ENCODE data around the gene MUC3A.
"Not testable (repeated sequence)": the region's sequence is repeated elsewhere in the genome, so short reads cannot be mapped to it uniquely, and the experiment has no call there.

The MUC3A gene

GRCh38 chr7:100935381-100935780 lies 14.0 kb upstream of the MUC3A start:
- Mint-ChIP-seq H3K9me3 (peaks cover 11% of the 10 kb centered on the region), H3K27me3 (peaks cover 50% of the 10 kb centered on the region)
- not testable (repeated sequence) for H3K27ac Mint-ChIP-seq, ATAC-seq, H3K4me1 Mint-ChIP-seq, H3K36me3 Mint-ChIP-seq, H3K4me3 Mint-ChIP-seq

DNA sequence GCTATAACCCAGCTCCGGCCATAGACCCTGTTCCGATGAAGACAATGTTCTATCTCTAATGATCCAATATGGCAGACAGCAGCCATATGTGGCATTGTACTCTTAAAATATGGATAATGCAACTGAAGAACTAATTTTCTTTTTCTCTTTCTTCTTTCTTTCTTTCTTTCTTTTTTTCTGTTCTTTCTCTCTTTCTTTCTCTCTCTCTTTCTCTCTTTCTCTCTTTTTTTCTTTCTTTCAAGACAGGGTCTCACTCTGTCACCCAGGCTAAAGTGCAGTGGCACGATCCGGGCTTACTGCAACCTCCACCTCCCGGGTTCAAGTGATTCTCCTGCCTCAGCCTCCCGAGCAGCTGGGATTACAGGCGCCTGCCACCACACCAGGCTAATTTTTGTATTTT lies 13.2 kb upstream of the MUC3A start:
- Mint-ChIP-seq H3K9me3 (peaks cover 11% of the 10 kb centered on the region), H3K27me3 (peaks cover 46% of the 10 kb centered on the region)
- not testable (repeated sequence) for ATAC-seq, H3K4me1 Mint-ChIP-seq, H3K27ac Mint-ChIP-seq, H3K36me3 Mint-ChIP-seq, H3K4me3 Mint-ChIP-seq

DNA sequence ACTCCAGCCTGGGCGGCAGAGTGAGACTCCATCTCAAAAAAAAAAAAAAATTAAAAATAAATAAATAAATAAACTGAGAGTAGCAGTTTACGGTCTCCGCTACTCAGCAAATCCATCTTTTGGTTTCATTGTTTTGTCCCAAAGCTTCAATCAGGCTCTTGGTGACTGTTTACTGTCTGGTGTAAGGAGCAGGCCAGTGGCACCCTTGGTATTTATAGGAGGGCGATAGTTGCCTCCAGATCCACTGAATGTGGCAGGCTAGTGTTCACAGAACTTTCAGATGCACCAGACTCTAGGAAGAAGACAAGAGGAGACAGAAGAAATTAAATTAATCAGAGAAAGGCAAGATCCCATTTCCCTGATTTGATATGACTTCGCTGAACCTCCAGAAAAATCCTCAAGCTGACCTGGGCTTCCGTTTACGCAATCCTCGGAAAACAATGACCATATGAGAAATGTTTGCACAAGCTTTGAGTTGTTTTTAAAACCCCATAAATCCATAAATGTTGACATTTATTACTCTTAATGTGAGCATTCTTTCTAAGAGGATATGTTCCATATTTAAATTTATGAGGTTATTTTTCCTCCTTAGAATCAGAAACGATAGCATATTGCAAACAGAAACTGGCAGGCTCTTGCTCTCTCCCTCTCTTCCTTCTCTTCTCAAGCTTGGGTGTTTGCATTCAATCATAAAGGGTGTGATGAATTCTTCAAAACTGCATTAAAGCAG lies 7.1 kb upstream of the MUC3A start:
- H3K36me3 Mint-ChIP-seq: no peaks in the 10 kb centered on the region
- ATAC-seq: no peak
- H3K4me1 Mint-ChIP-seq: no peaks in the 10 kb centered on the region
- H3K9me3 Mint-ChIP-seq: peaks cover 4% of the 10 kb centered on the region
- no peak overlapping the region for H3K4me3 Mint-ChIP-seq
- no peak overlapping the region for H3K27ac Mint-ChIP-seq
- H3K27me3 Mint-ChIP-seq: peaks cover 41% of the 10 kb centered on the region

DNA sequence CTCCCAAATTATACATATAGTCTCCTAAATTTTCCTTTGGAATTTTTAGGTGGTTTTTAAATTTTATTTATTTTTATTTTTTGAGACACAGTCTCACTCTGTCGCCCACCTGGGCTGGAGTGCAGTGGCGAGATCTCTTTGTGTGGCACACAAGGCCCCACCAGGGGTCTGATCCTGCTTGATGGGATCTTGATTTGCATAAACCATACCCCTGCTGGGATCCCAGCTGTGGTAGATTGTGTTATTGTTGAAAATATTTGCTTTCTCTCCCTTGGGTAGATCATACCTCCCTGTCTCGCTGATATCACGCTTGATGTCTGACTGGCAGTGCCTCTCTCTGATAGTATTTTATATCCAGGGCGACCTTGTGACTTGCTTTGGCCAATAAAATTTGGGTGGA lies 5.6 kb upstream of the MUC3A start:
- ATAC-seq: no peak
- peaks cover 32% of the 10 kb centered on the region for H3K27me3 Mint-ChIP-seq
- no peak overlapping the region for H3K27ac Mint-ChIP-seq
- no peaks in the 10 kb centered on the region for H3K36me3 Mint-ChIP-seq
- no peak overlapping the region for H3K4me3 Mint-ChIP-seq
- no peaks in the 10 kb centered on the region for H3K4me1 Mint-ChIP-seq
- H3K9me3 Mint-ChIP-seq: peaks cover 4% of the 10 kb centered on the region

DNA sequence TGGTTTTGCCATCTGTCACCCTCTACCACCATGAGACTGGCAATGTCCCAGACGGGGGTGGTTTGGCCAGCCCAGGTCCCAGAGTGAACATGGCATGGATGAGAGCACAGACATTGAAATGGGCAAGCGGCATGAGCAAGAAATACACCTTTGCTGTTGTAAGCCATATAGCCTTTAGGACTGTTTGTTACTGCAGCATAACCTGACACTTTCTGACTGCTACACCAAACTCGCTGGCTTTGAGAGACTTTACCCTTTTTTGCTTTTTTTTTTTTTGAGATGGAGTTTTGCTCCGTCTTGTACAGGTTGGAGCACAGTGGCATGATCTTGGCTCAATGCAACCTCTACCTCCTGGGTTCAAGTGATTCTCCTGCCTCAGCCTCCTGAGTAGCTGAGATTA lies 5.2 kb upstream of the MUC3A start:
- Mint-ChIP-seq H3K4me3 (no peak overlapping the region), H3K27ac (no peak overlapping the region), H3K27me3 (peaks cover 32% of the 10 kb centered on the region), H3K36me3 (no peaks in the 10 kb centered on the region), H3K9me3 (peaks cover 3% of the 10 kb centered on the region), H3K4me1 (no peaks in the 10 kb centered on the region)
- no peak for ATAC-seq

- H3K4me3 Mint-ChIP-seq: no peak overlapping the region
These were observed 3.2 kb upstream of the MUC3A start for GRCh38 chr7:100946111-100946510.

GRCh38 chr7:100946766-100947365 lies 2.5 kb upstream of the MUC3A start:
- Mint-ChIP-seq H3K27me3 (peaks cover 42% of the 10 kb centered on the region), H3K4me3 (no peak overlapping the region), H3K4me1 (no peaks in the 10 kb centered on the region), H3K36me3 (no peaks in the 10 kb centered on the region), H3K27ac (no peak overlapping the region), H3K9me3 (no peaks in the 10 kb centered on the region)
- no peak for ATAC-seq

More at GRCh38 chr7:100946111-100946510, 3.2 kb upstream of the MUC3A start:
- no peak overlapping the region for H3K27ac Mint-ChIP-seq
- H3K36me3 Mint-ChIP-seq: no peaks in the 10 kb centered on the region
- no peaks in the 10 kb centered on the region for H3K4me1 Mint-ChIP-seq
- ATAC-seq: no peak
- H3K27me3 Mint-ChIP-seq: peaks cover 42% of the 10 kb centered on the region
- no peaks in the 10 kb centered on the region for H3K9me3 Mint-ChIP-seq

GRCh38 chr7:100947792-100948191 lies 1.5 kb upstream of the MUC3A start:
- no peaks in the 10 kb centered on the region for H3K36me3 Mint-ChIP-seq

DNA sequence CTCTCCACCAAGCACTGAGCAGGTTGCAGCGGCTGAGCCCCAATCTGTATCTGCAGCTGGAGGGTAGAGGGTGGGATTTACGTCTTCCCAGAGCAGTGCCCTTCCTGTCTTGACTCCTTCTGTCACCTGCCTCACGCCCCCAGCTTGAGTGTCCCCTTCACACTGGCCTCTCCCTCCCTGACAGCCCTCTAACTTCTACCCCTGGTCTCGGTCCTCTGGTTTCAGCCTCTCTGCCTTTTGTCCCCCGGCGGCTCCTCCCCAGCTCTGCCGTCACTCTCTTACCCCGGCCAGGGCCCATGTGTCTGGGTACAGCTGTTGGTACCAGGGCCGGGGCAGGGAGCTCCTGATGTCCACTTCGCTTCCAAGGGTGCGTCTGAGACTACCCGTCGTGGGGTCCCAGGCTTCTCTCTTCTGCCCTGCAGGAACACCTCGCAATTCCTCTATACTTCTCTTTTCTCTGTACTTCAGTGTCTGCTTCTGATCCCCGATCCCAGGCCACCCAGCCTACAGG lies 654 bp downstream of the MUC3A start:
- H3K27me3 Mint-ChIP-seq: peaks cover 28% of the 10 kb centered on the region
- ATAC-seq: no peak
- H3K4me1 Mint-ChIP-seq: no peaks in the 10 kb centered on the region
- no peak overlapping the region for H3K27ac Mint-ChIP-seq
- no peak overlapping the region for H3K4me3 Mint-ChIP-seq
- no peaks in the 10 kb centered on the region for H3K9me3 Mint-ChIP-seq
- no peaks in the 10 kb centered on the region for H3K36me3 Mint-ChIP-seq

More at GRCh38 chr7:100947792-100948191, 1.5 kb upstream of the MUC3A start:
- Mint-ChIP-seq H3K4me3 (no peak overlapping the region), H3K4me1 (no peaks in the 10 kb centered on the region), H3K27ac (no peak overlapping the region), H3K27me3 (peaks cover 42% of the 10 kb centered on the region), H3K9me3 (no peaks in the 10 kb centered on the region)
- ATAC-seq: no peak

GRCh38 chr7:100951172-100951571 lies 1.8 kb downstream of the MUC3A start:
- Mint-ChIP-seq H3K9me3 (no peaks in the 10 kb centered on the region), H3K4me3 (no peak overlapping the region), H3K36me3 (no peaks in the 10 kb centered on the region), H3K27ac (no peak overlapping the region), H3K27me3 (peaks cover 17% of the 10 kb centered on the region), H3K4me1 (no peaks in the 10 kb centered on the region)
- ATAC-seq: no peak

- peaks cover 10% of the 10 kb centered on the region for H3K27me3 Mint-ChIP-seq
- H3K4me1 Mint-ChIP-seq: no peaks in the 10 kb centered on the region
- H3K27ac Mint-ChIP-seq: no peak overlapping the region
- ATAC-seq: no peak
- H3K4me3 Mint-ChIP-seq: no peak overlapping the region
- no peaks in the 10 kb centered on the region for H3K9me3 Mint-ChIP-seq
- no peaks in the 10 kb centered on the region for H3K36me3 Mint-ChIP-seq
These were observed 2.7 kb downstream of the MUC3A start for GRCh38 chr7:100951888-100952560.

GRCh38 chr7:100952641-100953040 lies 3.3 kb downstream of the MUC3A start:
- Mint-ChIP-seq H3K27ac (no peak overlapping the region), H3K27me3 (peaks cover 10% of the 10 kb centered on the region)
- ATAC-seq: no peak

DNA sequence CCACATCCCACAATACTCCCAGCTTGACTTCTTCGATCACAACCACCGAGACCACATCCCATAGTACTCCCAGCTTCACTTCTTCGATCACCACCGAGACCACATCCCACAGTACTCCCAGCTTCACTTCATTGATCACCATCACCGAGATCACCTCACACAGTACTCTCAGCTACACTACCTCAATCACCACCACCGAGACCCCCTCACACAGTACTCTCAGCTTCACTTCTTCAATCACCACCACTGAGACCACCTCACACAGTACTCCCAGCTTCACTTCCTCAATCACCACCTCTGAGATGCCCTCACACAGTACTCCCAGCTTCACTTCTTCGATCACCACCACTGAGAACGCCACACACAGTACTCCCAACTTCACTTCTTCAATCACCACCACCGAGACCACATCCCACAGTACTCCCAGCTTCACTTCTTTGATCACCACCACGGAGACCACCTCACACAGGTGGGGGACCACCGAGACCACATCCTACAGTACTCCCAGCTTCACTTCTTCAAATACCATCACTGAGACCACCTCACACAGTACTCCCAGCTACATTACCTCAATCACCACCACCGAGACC lies 8.6 kb downstream of the MUC3A start:
- ATAC-seq: no peak
- Mint-ChIP-seq H3K4me1 (no peaks in the 10 kb centered on the region), H3K36me3 (no peaks in the 10 kb centered on the region), H3K4me3 (no peak overlapping the region), H3K27ac (no peak overlapping the region), H3K27me3 (peaks cover 7% of the 10 kb centered on the region), H3K9me3 (no peaks in the 10 kb centered on the region)

More at GRCh38 chr7:100952641-100953040, 3.3 kb downstream of the MUC3A start:
- no peaks in the 10 kb centered on the region for H3K4me1 Mint-ChIP-seq
- no peaks in the 10 kb centered on the region for H3K9me3 Mint-ChIP-seq
- no peak overlapping the region for H3K4me3 Mint-ChIP-seq
- H3K36me3 Mint-ChIP-seq: no peaks in the 10 kb centered on the region

GRCh38 chr7:100959894-100960293 lies 10.6 kb downstream of the MUC3A start:
- ATAC-seq: no peak
- Mint-ChIP-seq H3K27ac (no peak overlapping the region), H3K9me3 (no peaks in the 10 kb centered on the region), H3K36me3 (no peaks in the 10 kb centered on the region), H3K4me1 (no peaks in the 10 kb centered on the region), H3K27me3 (peaks cover 26% of the 10 kb centered on the region), H3K4me3 (no peak overlapping the region)

DNA sequence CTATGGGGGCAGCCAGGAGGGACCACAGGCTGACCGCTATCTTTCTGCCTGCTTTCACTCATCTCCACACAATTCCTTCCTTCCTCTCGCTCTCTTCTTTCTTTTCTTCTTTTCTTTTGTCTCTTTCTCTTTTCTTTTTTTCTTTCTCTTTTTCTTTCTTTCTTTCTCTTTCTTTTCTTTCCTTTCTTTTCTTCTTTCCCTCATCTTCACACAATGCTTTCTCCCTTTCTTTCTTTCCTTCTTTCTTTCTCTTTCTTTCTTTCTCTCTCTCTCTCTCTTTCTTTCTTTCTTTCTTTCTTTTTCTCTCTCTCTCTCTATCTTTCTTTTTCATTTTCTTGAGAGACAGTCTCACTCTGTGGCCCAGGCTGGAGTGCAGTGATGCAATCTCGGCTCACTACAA lies 13.2 kb downstream of the MUC3A start:
- H3K27me3 Mint-ChIP-seq: peaks cover 52% of the 10 kb centered on the region
- H3K9me3 Mint-ChIP-seq: no peaks in the 10 kb centered on the region
- H3K4me3 Mint-ChIP-seq: no peak overlapping the region
- no peaks in the 10 kb centered on the region for H3K36me3 Mint-ChIP-seq
- no peak overlapping the region for H3K27ac Mint-ChIP-seq
- H3K4me1 Mint-ChIP-seq: peaks cover 18% of the 10 kb centered on the region
- ATAC-seq: no peak

All from stimulated activated memory B cell treated with anti-CD40 and anti-IgM and Interleukin-4, amounts not matched to agents 10 μg/mL and 1 μg/mL and 100 μg/mL, for 72 hours (primary cell).